ENCODE measurements around the gene TMEM98.
"Not testable (repeated sequence)": the region's sequence is repeated elsewhere in the genome, so short reads cannot be mapped to it uniquely, and the experiment has no call there.

TMEM98 gene

DNA sequence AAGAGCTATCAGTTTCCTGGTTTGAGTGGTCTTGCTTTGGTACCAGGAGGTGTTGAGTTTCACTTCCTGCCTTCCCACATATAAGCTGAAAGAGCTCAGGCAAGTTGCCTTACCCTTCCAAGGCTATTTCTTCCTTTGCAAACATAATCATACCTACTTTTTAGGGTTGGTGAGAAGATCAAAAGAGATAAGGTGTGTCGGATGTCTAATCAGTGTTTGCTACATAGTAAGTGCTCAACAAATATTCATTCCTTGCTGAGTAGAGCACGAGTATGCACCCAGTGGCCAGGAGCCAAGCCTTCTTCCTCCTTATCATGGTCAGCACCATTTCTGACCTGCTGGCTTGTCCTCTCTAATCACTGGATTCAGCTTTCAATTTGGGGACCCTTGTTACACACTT lies 12.7 kb upstream of the TMEM98 start:
- DNase-seq, result peak; percentile 52

DNA sequence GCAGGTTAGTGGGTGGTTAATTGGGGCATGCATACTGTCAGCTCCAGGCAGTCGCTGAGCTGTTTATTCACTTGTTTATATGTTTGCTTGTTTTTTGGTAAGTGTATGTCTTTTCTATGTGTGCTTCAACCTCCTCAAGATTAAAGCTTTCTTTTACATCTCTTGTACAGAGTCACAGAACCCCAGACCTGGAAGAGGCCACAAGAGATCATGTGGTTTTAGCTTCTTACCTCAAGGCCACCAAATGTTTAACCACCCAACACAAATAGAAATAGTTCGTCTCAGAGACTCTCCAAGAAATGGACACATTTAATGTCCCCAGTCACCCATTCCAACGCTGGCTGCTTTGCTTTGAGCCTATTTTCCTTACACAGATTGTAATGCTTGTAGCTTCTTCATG lies 11.8 kb upstream of the TMEM98 start:
- peak; percentile 22 for DNase-seq

DNA sequence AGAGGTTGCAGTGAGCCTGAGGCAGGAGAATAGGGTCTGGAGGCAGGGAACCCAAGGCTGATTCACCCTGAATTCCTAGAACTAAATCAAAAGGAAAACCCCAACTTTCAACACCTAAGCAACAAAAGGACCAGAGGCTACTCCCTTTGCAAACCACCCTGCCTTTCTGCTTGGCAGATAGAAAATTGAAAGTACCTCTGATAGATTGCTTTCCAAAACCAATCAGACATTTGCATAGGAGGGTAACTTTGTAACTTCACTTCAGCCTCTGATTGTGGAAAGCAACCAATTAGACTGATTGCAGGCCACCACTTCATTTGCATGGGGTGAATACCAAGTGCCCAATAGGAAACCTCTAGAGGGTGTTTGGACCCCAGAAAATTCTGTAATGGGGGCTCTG lies 10.9 kb upstream of the TMEM98 start:
- peak; percentile 22 for DNase-seq

DNA sequence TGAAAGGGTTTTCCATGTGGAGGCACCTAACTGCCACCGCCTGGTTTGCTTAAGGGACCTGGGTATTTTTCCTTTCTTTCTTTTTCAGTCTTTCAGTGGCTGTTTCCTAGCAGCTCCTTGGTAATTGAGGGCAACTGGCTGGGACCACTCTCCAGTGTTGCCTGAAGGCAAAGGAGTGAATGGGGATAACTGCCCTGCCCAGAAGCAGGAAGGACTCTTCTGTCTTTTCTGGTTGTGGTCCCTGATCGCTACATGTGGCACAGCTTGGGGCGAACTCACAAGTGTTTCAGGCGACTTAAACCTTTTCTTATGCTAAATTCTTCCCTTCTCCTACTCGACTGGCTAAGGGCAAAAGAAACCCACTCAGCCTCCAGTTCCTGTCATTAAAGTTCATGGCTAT lies 10.1 kb upstream of the TMEM98 start:
- no peak for DNase-seq

- DNase-seq, result not testable (repeated sequence)
These were observed 8.1 kb upstream of the TMEM98 start for GRCh38 chr17:32919876-32920275.

DNA sequence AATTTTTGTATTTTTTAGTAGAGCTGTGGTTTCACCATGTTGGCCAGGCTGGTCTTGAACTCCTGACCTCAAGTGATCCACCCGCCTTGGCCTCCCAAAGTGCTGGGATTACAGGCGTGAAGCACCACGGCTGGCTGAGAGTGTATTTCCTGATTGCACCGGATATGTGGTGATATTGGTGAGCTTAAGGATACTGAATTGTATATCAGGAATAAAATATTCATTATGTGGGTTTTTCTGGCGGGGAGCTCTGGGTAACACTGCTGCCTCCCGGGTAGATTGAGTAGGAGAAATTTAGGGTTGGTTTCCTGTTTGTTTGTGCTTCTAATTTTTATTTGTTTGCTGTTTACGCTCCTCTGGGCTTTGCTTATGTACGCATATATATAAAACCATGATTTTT lies 7.7 kb upstream of the TMEM98 start:
- no peak for DNase-seq

DNA sequence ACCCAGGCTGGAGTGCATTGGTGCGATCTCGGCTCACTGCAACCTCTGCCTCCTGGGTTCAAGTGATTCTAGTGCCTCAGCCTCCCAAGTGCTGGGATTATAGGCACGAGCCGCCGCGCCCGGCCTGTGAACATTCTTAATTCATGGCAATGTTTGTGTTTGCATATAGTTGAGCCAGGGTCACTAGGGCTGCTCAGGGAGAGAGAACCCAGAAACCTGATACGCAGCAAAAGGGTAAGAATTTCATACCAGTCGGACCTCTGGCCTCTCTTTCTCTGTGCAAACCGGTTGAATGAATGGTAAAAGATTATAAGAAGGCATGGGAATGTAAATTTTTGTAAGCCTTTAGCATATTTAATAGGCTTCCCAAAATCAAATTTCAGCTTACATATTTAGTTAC lies 6.9 kb upstream of the TMEM98 start:
- no peak for DNase-seq

DNA sequence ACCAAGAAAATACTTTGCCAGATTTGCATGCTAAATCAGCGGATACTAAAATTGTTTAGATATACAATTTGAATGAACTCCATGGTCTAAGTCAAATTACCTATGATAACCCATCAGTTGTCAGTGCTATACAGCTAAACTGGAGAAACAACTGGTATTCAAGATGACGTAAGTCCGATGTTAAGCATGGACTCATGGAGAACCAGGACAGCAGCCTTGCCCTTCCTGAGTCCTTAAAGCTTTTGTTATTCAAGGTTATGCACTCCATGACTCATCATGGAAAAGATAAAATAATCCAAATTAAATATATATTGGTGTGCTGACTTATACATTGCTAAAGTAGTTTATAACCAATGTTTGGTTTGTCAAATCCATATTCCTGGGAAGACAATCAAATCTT lies 4.0 kb upstream of the TMEM98 start:
- DNase-seq, result not testable (repeated sequence)

DNA sequence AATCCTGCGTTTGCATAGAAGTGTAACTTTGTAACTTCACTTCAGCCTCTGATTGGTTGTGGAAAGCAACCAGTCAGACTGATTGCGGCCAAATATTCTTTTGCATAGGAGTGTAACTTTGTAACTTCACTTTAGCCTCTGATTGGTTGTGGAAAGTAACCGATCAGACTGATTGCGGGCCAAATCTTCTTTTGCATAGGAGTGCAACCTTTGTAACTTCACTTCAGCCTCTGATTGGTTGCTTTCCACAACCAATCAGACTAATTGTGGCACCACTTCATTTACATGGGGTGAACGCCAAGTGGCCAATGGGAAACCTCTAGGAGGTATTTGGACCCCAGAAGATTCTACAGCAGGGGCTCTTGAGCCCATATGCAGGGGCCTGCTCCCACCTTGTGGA lies 1.8 kb upstream of the TMEM98 start:
- no peak for DNase-seq

DNA sequence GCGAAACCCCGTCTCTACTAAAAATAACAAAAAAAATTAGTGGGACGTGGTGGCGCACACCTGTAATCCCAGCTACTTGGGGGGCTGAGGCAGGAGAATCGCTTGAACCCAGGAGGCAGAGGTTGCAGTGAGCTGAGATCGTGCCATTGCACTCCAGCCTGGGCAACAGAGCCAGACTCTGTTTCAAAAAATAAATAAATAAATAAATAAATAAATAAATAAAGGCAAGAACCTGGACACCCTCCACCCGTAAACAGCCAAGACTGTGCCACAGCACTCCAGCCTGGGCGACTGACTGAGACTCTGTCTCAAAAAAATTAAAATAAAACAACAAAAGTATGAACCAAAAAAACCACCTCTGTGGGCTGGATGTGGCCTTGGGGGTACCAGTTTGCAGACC lies 1.2 kb upstream of the TMEM98 start:
- DNase-seq, result not testable (repeated sequence)

DNA sequence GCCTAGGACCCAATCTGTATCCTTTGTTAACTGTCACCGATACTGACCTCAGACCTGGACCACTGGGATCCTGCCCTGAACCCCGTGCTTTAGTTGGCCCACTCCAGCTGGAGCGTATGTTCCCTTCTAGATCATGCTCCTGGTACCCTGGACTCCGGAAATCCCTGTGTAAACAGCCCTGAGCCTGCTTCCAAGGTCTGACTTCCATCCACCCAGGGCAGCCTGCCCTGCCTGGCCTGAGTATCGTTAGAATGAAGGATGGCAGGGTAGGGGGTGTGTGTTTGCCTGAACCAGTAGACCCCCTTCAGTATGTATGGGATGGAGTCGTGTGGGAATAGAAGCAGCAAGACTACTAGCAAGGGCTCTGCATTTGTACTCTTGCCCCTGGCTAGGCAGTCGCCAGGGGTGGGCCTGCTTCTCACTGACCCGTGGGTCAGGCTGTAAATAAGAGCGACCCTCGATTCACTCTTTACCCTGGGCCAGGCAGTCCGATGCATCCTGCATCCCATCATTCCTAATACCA lies 691 bp upstream of the TMEM98 start:
- DNase-seq, result no peak

- DNase-seq, result no peak
These were observed 908 bp downstream of the TMEM98 start for GRCh38 chr17:32928586-32929535.

DNA sequence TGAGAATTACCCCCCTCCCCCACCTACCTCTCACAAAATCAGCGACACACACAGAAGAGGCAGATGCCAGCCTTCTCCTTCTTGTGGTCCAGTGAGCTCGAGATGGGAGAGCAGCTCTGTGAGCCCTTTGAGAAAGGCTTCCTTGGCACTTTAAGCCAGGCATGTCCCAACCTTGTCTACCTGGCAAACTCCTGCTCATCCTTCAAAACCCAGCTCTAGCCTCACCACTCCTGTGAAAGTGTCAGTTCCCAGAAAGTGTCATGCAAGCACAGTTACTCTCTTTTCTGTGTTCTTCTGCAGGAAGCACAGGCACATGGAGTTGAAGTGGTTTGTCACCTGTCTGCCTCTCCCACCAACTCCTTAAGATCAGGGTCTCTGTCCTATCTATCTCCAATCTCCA lies 1.6 kb downstream of the TMEM98 start:
- no peak for DNase-seq

DNA sequence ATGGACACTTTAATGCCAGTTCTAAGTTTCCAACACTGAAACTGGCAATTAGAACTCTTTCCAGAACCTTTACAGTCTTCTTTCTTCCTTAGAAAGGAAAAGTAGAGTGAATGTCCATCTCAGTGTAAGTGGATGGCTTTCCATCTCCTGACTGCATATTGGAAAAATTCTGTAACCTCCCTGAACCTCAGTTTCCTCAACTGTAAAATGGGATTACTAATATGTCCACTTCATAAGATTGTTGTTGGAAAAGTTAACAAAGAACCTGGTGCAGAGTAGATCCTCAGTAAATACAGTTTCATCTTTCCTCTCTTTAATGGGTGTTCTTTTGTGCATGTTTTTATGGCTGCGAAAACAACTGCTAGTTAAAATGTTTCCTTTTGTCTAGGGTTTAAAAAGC lies 2.6 kb downstream of the TMEM98 start:
- DNase-seq, result no peak

GRCh38 chr17:32931686-32932085 lies 3.7 kb downstream of the TMEM98 start:
- DNase-seq, result no peak

DNA sequence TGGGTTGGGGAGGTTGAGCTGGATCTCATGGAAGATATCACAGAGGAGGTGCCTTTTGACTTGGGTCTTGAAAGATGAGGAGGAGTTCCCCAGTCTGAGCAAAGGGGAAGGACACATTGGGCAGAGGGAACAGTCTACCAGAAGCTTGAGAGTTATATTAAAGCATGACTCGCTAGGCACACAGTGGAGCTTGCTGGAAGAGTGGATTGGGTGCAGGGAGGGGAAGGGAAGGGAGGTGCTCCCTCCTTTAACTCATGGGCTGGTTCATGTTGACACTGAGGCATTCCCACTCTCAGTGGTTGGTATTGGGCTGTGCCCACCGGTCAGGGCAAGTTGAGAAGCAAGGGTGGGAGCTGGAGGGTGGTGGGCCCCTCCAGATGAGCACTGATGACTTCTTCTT lies 5.9 kb downstream of the TMEM98 start:
- DNase-seq, result no peak

DNA sequence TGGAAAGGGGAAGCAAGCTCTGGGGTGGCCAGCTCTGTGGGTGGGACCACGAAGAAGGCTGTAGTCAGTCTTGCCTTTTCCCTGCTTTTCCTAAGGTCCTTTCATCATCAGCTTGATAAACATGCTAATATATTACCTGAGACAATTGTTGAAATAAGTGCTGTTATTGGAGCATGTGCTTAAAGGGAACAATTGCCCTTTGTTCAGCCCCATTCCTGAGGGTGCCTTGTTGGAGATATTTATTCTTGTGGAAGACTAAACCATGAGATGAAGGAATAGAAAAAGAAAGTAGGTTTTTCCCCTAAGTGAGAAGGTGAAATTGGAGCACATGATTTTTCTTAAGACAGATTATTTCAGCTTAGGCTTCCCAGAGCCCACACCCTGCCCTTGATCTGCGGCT lies 7.8 kb downstream of the TMEM98 start:
- no peak for DNase-seq

- no peak for DNase-seq
These were observed 8.4 kb downstream of the TMEM98 start for GRCh38 chr17:32936186-32936893.

- DNase-seq, result peak; percentile 73
These were observed 9.0 kb downstream of the TMEM98 start for GRCh38 chr17:32936894-32937500.

DNA sequence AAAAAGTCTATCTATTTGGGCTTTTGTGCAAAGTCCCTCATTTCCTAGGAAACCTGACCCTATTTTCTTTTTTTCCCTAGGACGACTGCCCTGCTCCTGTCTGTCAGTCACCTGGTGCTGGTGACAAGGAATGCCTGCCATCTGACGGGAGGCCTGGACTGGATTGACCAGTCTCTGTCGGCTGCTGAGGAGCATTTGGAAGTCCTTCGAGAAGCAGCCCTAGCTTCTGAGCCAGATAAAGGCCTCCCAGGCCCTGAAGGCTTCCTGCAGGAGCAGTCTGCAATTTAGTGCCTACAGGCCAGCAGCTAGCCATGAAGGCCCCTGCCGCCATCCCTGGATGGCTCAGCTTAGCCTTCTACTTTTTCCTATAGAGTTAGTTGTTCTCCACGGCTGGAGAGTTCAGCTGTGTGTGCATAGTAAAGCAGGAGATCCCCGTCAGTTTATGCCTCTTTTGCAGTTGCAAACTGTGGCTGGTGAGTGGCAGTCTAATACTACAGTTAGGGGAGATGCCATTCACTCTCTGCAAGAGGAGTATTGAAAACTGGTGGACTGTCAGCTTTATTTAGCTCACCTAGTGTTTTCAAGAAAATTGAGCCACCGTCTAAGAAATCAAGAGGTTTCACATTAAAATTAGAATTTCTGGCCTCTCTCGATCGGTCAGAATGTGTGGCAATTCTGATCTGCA lies 12.9 kb downstream of the TMEM98 start:
- no peak for DNase-seq

DNA sequence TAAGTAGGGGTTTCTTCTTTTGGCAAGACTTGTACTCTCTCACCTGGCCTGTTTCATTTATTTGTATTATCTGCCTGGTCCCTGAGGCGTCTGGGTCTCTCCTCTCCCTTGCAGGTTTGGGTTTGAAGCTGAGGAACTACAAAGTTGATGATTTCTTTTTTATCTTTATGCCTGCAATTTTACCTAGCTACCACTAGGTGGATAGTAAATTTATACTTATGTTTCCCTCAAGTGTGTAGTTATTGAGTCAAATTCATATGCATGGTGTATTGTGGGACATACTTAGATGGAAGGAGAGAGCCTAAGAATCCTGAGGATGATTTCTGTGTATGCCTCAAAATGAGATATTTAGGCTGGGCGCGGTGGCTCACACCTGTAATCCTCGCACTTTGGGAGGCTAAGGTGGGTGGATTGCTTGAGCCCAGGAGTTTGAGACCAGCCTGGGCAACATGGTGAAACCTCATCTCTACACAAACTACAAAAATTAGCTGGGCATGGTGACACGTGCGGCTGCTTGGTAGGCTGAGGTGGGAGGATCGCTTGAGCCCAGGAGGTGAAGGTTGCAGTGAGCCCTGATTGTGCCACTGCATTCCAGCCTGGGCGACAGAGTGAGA lies 13.6 kb downstream of the TMEM98 start:
- DNase-seq, result no peak

- DNase-seq, result no peak
These were observed 15.3 kb downstream of the TMEM98 start for GRCh38 chr17:32943206-32943605.
